ENCODE results near the gene NAT16. TPM values are rescaled to one million over a fixed set of nuclear protein-coding genes. Genes with fewer than 3 reads are reported as not detected.
A peak's percentile ranks its signal among the peaks of the same experiment; 100 is the strongest.

Gene NAT16
- total and polyA plus RNA-seq, 9 of the 15 experiments (the other 6 are each of a cell fraction or from before 2014, with no cell fraction given), result 0.04 TPM; not detected in 8

DNA sequence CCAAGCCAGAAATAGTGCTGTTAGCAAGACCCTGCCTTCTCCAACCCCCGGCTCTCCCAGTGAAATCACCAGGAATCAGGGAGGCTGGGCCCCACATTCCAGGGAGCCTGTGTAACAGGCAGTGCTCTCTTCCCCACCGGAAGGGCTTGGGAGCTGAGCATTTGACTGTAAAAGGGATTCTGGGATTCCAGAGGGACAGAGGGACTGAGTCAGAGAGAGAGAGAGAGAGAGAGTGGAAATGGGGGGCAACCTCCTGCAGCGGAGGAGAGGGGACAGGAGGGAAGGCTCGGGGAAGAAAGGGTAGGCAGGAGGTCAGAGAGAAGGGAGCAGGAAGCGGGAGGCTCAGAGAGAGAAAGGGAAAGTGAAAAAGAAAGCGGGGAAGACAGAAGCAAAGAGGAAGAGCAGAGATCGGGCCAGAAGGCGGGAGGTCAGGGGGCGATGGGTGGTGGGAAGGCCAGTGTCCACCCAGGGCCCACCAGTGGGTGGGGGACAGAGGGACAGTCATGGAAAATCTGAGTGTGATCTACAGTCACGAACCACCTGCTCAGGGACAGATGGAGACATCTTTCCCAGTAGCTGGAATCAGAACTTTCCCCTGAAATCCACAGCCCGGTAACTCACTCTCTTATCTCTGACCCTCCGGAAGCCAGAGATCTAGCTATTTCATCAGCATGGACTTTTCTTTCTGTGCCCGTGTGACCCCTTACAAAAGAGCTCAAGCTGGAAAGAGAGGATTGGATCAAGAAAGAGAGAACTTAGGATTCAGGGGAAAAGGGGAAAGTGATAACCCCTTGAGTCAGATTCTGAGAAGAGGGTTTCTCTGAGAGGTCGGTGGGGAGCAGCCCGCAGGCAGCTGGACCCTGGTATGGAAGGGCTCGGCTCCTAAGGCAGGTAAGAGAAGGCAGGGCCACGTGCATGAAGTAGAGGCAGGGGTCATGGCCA is 57.8 kb downstream of the NAT16 start (continued):
- TF ChIP-seq, protein P1, sequence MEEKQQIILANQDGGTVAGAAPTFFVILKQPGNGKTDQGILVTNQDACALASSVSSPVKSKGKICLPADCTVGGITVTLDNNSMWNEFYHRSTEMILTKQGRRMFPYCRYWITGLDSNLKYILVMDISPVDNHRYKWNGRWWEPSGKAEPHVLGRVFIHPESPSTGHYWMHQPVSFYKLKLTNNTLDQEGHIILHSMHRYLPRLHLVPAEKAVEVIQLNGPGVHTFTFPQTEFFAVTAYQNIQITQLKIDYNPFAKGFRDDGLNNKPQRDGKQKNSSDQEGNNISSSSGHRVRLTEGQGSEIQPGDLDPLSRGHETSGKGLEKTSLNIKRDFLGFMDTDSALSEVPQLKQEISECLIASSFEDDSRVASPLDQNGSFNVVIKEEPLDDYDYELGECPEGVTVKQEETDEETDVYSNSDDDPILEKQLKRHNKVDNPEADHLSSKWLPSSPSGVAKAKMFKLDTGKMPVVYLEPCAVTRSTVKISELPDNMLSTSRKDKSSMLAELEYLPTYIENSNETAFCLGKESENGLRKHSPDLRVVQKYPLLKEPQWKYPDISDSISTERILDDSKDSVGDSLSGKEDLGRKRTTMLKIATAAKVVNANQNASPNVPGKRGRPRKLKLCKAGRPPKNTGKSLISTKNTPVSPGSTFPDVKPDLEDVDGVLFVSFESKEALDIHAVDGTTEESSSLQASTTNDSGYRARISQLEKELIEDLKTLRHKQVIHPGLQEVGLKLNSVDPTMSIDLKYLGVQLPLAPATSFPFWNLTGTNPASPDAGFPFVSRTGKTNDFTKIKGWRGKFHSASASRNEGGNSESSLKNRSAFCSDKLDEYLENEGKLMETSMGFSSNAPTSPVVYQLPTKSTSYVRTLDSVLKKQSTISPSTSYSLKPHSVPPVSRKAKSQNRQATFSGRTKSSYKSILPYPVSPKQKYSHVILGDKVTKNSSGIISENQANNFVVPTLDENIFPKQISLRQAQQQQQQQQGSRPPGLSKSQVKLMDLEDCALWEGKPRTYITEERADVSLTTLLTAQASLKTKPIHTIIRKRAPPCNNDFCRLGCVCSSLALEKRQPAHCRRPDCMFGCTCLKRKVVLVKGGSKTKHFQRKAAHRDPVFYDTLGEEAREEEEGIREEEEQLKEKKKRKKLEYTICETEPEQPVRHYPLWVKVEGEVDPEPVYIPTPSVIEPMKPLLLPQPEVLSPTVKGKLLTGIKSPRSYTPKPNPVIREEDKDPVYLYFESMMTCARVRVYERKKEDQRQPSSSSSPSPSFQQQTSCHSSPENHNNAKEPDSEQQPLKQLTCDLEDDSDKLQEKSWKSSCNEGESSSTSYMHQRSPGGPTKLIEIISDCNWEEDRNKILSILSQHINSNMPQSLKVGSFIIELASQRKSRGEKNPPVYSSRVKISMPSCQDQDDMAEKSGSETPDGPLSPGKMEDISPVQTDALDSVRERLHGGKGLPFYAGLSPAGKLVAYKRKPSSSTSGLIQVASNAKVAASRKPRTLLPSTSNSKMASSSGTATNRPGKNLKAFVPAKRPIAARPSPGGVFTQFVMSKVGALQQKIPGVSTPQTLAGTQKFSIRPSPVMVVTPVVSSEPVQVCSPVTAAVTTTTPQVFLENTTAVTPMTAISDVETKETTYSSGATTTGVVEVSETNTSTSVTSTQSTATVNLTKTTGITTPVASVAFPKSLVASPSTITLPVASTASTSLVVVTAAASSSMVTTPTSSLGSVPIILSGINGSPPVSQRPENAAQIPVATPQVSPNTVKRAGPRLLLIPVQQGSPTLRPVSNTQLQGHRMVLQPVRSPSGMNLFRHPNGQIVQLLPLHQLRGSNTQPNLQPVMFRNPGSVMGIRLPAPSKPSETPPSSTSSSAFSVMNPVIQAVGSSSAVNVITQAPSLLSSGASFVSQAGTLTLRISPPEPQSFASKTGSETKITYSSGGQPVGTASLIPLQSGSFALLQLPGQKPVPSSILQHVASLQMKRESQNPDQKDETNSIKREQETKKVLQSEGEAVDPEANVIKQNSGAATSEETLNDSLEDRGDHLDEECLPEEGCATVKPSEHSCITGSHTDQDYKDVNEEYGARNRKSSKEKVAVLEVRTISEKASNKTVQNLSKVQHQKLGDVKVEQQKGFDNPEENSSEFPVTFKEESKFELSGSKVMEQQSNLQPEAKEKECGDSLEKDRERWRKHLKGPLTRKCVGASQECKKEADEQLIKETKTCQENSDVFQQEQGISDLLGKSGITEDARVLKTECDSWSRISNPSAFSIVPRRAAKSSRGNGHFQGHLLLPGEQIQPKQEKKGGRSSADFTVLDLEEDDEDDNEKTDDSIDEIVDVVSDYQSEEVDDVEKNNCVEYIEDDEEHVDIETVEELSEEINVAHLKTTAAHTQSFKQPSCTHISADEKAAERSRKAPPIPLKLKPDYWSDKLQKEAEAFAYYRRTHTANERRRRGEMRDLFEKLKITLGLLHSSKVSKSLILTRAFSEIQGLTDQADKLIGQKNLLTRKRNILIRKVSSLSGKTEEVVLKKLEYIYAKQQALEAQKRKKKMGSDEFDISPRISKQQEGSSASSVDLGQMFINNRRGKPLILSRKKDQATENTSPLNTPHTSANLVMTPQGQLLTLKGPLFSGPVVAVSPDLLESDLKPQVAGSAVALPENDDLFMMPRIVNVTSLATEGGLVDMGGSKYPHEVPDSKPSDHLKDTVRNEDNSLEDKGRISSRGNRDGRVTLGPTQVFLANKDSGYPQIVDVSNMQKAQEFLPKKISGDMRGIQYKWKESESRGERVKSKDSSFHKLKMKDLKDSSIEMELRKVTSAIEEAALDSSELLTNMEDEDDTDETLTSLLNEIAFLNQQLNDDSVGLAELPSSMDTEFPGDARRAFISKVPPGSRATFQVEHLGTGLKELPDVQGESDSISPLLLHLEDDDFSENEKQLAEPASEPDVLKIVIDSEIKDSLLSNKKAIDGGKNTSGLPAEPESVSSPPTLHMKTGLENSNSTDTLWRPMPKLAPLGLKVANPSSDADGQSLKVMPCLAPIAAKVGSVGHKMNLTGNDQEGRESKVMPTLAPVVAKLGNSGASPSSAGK (IDR thresholded peaks at IDR 0.05), result no peak; the same call in 1 of the 2 replicates
- no peak for TF ChIP-seq NFIX (CRISPR knock-in tag; IDR thresholded peaks at IDR 0.05; ENCODE audit: low read depth)
- peak; percentile 58; the same call in 1 of the 2 replicates for TF ChIP-seq DDX20 (tag; IDR thresholded peaks at IDR 0.05; ENCODE audit: low read depth)
- TF ChIP-seq TAF9B (IDR thresholded peaks at IDR 0.05; ENCODE audit: partially characterized antibody), result no peak
- TF ChIP-seq, protein P2, sequence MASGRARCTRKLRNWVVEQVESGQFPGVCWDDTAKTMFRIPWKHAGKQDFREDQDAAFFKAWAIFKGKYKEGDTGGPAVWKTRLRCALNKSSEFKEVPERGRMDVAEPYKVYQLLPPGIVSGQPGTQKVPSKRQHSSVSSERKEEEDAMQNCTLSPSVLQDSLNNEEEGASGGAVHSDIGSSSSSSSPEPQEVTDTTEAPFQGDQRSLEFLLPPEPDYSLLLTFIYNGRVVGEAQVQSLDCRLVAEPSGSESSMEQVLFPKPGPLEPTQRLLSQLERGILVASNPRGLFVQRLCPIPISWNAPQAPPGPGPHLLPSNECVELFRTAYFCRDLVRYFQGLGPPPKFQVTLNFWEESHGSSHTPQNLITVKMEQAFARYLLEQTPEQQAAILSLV (tag; IDR thresholded peaks at IDR 0.05), result no peak
- TF ChIP-seq NFYB (IDR thresholded peaks at IDR 0.05; ENCODE audit: extremely low read depth, insufficient read length), result no peak
- no peak for TF ChIP-seq FIP1L1 (IDR thresholded peaks at IDR 0.05; ENCODE audit: low read depth, low read length, poor library complexity, severe bottlenecking)
- no peak for TF ChIP-seq ZSCAN32 (CRISPR knock-in tag; IDR thresholded peaks at IDR 0.05)
- TF ChIP-seq ASH1L (IDR thresholded peaks at IDR 0.05; ENCODE audit: borderline replicate concordance, low read depth, partially characterized antibody), result no peak
- peak; percentile 49 for TF ChIP-seq FOSL1 (tag; conservative IDR thresholded peaks at IDR 0.05)
- peak in 1 of 2 experiments; percentile 39; a peak in 1 of 4 replicates for TF ChIP-seq HDAC1 (IDR thresholded peaks at IDR 0.05)
